ENCODE data around the gene ETV3L.

ETV3L gene

GRCh38 chr1:157050836-157051235, 48.8 kb downstream of the ETV3L start:
- Histone ChIP-seq H3K4me1 (ENCODE audit: insufficient read depth, low read length) (no peaks in the 10 kb centered on the region), H3K9ac (ENCODE audit: low read depth, low read length) (no peak overlapping the region), H3K9me3 (ENCODE audit: control insufficient read depth, insufficient read depth, low read length) (no peaks in the 10 kb centered on the region), H3K36me3 (ENCODE audit: insufficient read depth, low read length) (no peaks in the 10 kb centered on the region)

GRCh38 chr1:157047062-157047410, 52.6 kb downstream of the ETV3L start:
- Histone ChIP-seq H3K36me3 (ENCODE audit: insufficient read depth, low read length) (no peaks in the 10 kb centered on the region), H3K9me3 (ENCODE audit: control insufficient read depth, insufficient read depth, low read length) (no peaks in the 10 kb centered on the region), H3K9ac (ENCODE audit: low read depth, low read length) (no peak overlapping the region; the same call in 1 of the 2 replicates), H3K4me1 (ENCODE audit: insufficient read depth, low read length) (peaks cover 8% of the 10 kb centered on the region)

- Histone ChIP-seq H3K9me3 (ENCODE audit: control insufficient read depth, insufficient read depth, low read length) (no peaks in the 10 kb centered on the region), H3K9ac (ENCODE audit: low read depth, low read length) (peak within 1 kb of the TSS; percentile 87), H3K4me1 (ENCODE audit: insufficient read depth, low read length) (peaks cover 8% of the 10 kb centered on the region), H3K36me3 (ENCODE audit: insufficient read depth, low read length) (no peaks in the 10 kb centered on the region)
Measured at GRCh38 chr1:157045250-157046218, 54.1 kb downstream of the ETV3L start, which contains the start of gene ARHGEF11. Gene ARHGEF11 (minus strand): TSS chr1:157045742. CDS start chr1:157044330, 1,412 bp downstream.

GRCh38 chr1:157044326-157044725, 55.3 kb downstream of the ETV3L start:
- Histone ChIP-seq H3K4me1 (ENCODE audit: insufficient read depth, low read length) (peaks cover 8% of the 10 kb centered on the region), H3K9ac (ENCODE audit: low read depth, low read length) (peak overlapping the region; percentile 87), H3K9me3 (ENCODE audit: control insufficient read depth, insufficient read depth, low read length) (no peaks in the 10 kb centered on the region), H3K36me3 (ENCODE audit: insufficient read depth, low read length) (no peaks in the 10 kb centered on the region)

GRCh38 chr1:157043685-157044084, 55.9 kb downstream of the ETV3L start:
- Histone ChIP-seq H3K9ac (ENCODE audit: low read depth, low read length) (peak overlapping the region; percentile 87), H3K9me3 (ENCODE audit: control insufficient read depth, insufficient read depth, low read length) (no peaks in the 10 kb centered on the region), H3K36me3 (ENCODE audit: insufficient read depth, low read length) (no peaks in the 10 kb centered on the region), H3K4me1 (ENCODE audit: insufficient read depth, low read length) (peaks cover 8% of the 10 kb centered on the region)

- Histone ChIP-seq H3K9ac (ENCODE audit: low read depth, low read length) (0 out of 2 replicates have a peak overlapping the region, but pooled peaks have one; percentile 87), H3K36me3 (ENCODE audit: insufficient read depth, low read length) (no peaks in the 10 kb centered on the region), H3K9me3 (ENCODE audit: control insufficient read depth, insufficient read depth, low read length) (no peaks in the 10 kb centered on the region), H3K4me1 (ENCODE audit: insufficient read depth, low read length) (peaks cover 8% of the 10 kb centered on the region)
Measured at GRCh38 chr1:157042846-157043245, 56.8 kb downstream of the ETV3L start.
